HG03139 (cell line): ENCODE data around the gene TNFRSF18.

Experiments used
- ATAC-seq: cut with Tn5 transposase; IDR thresholded peaks from one replicate; pipeline ENCODE4 v1.9.1; 2021; ENCODE audit not compliant: unreplicated experiment

Gene TNFRSF18

DNA sequence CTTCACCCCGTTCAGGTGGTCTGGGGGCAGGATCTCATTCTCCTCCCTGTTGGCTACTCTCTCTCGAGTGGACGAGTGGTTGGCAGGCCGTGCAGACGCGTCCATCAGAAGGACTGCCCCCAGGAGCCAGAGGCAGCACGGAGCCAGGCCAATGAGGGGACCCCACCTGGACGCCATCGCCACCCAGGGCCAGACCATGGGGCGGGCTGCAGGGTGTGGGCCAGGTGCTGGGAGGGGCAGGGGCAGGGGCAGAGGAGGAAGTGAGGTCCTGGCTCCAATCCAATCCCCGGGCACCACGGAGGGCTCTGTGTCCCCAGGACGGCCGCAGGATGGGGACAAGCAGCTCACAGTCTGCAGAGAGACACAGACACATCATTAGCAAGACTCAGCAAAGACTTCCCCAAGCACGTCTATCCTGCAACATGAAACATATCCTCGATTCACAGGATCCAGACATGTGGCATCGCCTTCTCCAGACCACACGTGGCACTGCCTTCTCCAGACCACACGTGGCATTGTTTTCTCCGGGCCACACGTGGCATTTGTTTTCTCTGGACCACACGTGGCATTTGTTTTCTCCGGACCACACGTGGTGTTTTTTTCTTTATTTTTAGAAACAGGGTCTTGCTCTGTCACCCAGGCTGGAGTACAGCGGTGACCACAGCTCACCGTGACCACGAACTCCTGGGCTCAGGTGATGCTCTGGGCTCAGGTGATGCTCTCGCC, 22.4 kb upstream of the TNFRSF18 start:
- ATAC-seq, result no peak

DNA sequence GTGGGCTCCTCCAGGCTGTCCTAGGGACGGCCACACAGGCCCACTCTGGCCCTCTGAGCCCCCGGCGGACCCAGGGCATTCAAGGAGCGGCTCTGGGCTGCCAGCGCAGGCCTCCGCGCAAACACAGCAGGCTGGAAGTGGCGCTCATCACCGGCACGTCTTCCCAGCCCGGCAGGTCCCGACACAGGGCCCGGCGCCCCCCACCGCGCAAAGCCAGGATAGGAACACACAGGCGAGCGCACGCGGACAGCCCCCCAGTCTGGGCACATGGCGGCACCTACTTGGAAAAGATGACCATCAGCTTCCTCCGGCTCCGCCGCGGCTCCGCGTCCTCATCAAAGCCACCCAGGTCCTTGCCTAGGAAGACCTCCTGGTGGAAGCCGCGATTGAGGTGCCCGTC, 21.8 kb upstream of the TNFRSF18 start:
- no peak for ATAC-seq

DNA sequence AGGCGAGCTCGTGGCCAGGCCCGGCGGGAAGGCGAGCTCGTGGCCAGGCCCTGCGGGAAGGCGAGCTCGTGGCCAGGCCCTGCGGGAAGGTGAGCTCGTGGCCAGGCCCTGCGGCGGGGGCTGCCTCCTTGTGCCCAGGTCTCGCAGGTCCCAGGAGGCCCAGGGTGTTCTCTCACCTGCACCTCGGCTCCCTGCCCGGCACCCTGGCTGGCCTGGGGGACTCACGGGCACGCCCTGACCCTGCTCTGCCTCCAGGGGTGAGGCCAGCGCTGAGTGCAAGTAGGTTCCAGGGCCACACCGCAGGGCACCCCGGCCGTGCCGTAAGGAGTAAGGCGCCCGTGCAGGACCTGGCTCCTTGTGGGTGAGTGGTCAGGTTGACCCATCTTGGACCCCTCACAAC, 21.0 kb upstream of the TNFRSF18 start:
- ATAC-seq, result no peak

DNA sequence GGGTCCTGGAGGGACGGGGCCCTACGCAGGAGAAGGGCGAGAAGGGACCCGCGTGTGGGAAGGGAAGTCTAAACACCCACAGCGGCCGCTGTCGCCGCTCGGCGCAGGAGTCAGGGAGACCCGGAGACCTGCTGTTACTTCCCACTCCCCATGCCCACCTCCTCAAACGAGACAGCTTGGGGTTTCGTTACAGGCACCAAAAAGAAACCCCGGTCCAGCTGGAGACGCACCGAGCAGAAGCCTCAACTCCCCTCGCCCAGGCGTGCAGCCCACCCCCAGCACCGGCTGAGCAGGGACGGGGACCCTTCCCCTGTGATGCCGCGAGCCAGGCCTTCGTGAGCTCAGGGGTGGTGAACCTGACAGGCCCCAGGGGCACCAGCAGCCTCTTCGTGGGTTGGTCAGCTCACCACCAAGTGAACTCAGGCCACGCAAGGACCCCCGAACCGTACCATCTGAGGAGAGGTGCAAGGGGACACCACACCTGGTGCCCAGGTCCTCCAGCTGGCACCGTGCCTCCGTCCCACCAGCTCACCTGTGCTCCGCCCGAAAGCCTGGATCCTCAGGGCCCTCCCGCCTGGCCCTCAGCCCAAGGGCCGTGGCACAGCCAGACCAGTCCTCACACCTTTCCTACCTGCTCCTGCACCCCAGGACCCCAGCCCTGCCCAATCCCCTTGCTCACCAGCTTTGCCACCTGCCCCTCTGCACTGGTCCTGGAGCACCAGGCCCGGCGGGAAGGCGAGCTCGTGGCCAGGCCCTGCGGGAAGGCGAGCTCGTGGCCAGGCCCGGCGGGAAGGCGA, 20.4 kb upstream of the TNFRSF18 start:
- no peak for ATAC-seq

DNA sequence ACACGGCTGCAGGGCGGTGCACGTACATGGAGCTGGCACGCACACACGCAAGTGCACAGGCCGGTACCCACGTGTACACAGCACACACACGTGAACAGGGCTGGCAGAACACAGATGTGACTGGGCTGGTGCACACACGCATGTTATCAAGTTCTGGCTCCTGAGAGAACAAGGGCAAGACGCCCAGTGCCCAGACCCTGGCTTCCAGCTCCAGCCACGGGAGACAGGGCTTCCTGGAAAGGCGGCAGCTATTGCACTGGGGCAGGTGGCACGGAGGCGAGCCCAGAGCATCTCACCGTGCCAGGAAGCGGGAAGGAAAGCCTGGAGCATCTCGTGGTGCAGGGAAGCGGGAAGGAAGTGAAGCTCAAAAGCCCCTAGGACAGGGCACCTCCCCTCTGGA, 19.5 kb upstream of the TNFRSF18 start:
- ATAC-seq, result no peak

DNA sequence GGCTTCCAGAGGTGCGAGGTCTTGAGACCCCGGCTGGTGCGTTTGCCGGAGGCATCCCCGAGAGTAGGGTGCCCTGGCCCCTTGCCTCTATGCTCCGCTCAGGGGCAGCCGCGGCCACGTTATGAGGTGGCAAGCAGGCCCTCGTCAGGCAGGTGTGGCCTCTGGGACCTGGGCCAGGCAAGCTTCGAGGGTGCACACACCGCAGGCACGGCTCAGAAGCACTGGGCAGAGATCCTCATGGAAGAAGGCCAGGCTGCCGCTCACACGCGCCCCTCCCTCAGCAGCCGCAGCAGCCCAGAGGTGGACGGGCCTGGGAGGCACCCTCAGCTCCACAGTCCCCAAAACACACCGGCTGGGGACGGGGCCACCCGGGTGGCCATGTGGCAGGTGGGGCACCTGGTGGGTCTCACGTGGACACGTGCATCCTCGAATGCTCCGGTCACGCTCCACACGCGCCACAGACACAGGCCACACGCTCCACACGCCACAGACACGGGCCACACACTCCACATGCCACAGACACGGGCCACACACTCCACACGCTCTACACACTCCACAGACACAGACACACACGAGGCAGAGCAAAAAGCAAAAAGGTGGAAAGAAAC, 18.9 kb upstream of the TNFRSF18 start:
- no peak for ATAC-seq

DNA sequence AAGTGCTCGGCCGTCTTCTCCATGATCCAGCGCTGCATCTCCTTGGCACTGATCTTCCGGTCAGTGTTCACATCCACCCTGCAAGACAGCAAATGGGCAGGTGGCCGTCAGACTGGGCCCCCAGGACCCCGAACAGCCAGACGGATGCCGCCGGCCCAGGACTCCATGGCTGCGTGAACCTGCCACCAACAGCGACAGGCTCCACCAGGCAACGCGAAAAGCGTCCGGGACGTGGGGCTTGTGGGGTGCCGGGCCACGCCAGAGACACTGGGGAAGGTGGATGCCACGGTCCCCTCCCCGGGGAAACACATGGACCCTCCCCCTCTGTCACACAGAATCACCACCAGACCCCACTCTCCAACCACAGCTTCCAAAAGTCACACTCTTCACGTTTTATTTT, 17.5 kb upstream of the TNFRSF18 start:
- ATAC-seq, result no peak

DNA sequence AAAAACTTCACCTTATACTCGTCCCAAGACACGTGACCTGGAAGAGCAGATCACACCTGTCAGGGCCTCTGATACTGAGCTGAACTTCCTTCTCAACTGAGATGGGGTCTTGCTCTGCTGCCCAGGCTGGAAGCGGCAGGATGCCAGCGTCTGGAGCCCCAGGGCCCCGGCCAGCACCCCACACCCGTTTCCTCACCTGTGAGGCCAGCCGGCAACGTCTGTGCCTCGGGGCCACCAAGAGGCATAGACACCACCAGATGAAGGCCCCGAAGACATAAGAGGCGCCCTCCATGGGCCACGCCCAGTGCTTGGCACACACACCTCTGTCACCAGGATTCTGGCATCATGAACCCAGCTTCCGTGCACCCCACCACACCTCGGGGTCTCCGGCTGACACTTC, 16.9 kb upstream of the TNFRSF18 start:
- ATAC-seq, result no peak

DNA sequence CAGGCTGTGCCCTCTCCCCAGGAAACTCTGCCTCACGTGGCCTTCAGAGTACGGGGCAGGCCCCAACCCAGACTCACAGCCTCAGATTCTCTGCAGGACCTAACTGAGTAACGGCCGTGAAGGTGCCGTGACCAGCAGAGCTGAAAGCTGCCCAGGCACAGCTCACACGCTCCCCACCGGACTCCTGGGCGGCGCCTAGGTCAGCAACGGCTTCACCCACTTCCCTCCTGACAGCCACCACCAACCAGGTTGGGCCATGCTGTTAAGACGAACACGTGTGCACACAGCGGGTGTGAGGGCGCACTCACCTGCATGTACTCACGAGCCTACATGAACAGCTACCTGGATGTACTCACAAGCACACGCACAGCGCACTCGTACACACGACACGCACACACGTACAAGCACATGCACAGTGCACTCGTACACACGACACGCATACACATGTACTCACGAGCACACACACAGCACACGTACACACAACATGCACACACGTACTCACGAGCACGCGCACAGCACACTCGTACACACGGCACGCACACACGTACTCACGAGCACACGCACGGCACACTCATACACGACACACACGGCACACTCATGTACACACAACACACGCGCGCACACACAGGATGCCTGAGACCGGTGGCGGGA, 16.3 kb upstream of the TNFRSF18 start:
- ATAC-seq, result no peak

DNA sequence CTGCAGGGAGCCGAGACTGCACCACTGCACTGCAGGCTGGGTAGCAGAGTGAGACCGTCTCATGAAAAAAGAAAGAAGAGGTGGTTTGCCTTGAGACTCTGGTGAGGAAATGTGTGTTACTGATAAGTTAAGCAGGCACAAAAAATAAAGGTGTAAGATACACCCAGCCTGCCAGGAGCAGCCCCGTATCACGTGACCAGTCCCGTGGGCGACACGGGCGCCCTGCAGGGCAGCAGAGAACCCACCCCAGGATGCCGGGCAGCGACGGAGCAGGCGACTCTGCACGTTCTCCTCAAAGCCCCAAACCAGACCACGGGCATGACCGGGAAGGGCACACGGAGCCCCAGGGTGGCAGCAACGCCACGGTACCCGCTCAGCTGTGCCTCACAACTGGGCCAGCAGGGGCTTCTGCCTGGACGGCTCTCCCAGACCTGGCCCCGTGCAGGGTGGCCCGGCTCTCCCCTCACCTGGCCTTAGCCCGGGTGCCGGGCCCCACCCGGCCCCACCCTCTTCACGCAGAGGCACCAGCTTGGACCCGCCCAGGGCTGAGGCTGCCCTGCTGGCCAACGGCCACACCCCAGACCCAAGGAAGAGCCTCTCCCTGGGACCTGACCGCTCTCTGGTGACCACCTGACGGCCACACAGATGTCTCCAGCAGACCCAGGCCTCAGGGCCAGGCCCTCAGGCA, 15.6 kb upstream of the TNFRSF18 start:
- ATAC-seq, result no peak

DNA sequence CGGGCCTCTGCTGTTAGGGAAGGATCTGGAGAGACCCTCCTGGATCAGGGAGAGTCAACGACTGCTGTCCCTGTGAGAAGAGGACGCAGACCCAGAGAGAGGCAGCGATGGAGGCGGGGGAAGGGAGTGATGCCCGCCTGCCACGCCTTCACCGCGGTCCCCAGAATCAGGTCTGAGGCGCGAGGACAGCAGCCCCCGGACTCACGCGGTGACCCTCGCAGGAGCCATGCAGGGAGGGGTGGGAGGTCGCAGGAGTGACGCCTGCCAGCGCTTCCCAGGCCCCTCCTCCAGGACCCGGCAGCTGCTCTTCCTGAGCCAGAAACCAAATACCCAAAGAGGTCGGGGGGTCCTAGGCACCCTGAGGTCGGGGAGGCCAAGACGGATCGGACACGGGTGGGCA, 13.8 kb upstream of the TNFRSF18 start:
- no peak for ATAC-seq

DNA sequence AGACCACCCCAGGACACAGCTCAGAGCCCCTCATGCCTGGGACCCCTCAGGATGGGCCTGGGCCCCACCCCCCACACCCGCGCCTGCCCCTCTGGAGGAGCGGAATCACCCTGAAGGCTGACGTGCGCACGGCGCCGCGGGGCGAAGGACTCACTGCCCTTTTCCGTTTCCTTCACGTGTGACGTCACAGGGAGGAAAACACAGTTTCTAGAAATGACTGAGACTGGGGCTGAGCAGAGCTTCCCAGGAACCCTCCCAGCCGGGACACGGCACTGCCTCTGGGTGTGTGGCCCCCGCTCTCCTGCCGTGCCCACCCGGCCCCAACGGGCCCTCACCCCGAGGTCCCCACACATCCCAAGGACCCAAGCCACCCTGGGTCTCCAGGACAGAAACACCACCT, 12.9 kb upstream of the TNFRSF18 start:
- ATAC-seq, result no peak

DNA sequence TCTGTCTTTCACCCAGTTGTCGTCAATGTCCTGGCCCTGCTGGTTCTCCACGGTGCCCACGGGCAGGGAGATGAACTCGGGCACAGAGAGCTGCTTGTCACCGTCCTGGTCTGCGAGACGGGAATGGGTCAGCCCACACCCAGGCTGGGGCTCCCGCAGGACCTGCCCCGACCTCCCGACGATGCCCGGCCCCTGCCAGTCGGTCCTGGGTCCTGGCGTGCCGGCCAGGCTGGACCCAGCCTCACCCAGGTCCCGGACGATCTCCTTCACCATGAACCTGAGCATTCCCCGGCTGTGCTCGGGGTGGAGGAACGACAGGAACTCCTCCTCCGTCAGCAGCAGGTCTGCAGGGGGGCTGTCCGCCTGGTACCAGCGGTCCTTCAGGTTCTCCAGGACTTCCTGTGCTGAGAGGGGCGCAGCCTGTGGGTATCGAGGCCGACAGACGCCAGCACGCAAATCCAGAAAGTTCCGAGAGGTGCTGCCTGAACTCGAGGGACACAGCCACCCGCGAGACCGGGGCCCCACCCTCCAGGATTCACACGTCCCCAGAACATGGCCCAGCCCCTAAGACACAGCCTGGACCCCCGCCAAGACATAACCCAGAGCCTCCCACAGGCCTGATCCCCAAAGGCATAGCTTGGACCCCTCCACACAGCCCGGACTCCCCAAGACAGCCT, 12.3 kb upstream of the TNFRSF18 start:
- ATAC-seq, result no peak

DNA sequence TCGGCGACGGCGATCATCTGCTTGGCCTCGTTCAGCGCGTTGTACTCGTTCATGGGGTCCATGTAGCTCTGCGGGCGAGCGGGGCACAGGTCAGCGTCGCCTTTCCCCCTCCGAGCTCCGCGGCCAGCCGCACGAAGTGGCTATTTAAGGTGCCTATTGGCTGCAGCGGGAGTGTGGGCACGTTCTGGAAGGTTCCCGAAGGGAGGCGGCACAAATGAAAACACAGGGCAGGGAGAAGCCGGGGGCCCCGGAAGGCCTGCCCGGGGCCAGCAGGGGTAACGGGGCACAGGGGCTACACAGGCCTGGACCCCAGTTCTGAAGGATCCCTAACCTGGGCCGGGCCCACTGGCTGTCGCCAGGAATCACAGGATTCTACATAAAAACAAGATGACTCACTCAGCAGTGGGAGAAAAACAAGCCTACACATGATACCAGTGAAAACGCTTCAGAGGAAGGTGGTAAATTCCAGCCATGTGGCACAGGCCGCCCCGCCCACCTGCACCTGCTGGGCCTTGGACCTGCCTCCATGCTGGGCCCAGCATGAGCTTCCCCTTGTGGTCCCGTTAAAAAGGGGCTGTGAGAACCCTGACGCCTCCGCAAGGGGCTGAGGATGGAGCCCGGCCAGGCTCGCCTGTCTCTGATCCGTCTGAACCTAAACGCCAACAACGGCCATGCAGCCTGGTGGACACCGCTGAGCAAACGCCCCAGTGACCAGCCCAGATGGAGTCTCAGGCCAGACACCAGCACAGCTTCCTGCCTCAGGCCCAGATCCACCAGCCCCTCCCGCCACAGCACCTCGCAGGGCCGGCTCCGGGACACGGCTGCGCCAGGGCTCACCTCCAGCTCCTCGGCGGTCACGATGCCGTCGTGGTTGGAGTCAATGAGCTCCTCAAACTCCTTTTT, 11.5 kb upstream of the TNFRSF18 start:
- no peak for ATAC-seq

DNA sequence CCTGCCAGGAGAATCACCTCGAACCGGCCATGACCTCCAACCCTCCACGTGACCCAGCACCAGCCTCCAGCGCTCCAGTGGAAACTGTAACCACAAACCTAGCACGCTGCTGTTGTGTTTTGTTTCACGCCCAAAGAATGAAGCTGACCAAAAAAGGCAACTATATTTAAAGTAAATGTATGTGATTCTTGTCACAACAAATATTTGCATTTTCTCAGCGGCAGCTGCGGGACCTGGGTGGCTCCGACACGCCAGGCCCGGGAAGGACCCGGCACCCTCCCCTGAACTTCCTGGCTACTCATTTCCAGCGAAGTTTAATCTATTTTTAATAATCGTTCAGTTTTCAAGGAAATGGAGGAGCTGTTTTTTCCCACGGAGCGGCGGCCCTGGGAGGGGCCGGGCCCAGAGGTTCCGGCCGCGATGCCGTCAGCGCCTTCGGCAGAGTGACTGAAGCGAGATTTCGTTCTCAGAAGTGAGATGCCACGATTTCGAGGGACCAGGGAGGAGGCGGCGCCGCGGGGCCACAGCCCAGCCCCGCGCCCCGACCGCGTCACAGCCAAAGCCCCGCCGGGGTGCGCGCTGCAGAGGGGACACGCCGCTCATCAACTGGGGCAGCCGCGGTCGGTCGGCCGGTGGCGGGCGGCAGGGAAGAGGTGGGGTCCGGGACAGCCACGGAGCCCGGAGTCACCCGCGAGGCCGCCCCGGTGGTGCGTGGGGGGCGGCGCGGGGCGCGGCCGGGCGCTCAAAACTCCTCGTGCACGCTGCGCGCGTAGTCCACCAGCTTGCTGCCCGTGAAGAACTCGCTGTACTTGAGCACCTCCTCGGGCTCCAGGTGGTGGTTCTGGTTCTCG, 10.6 kb upstream of the TNFRSF18 start:
- no peak for ATAC-seq

DNA sequence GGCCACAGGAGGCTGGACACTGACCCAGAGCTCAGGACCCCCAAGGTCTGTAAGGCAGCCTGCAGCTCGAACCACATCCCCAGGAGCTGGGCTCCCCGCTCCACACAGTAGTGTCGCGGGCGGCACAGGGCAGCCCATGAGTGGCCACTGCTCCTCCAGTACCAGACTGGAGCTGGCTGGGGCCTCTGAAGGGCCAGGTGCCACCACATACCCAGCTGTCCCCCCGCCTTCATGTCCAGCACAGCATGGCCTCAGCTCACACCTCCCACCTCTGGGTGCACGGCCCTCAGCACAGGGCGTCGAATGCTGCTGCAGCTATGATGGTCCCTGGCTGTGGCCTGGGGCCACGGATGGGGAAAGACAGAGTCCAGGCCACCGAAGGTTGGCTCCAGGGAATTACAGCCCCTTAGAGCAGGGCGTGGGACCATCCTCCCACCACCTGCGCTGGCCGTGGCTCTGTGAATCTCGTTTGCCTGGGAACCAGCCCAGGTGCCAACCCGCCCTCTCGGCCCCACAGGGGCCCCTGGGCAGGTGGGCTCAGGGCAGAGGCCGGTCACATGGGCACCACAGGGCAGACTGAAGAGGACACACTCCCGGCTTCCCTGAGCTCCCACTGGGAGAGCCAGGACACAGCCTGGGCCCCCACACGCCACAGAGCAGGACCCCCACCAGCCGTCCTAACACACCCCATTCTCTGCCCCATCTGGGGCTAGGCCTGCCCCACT, 9.7 kb upstream of the TNFRSF18 start:
- ATAC-seq, result no peak

DNA sequence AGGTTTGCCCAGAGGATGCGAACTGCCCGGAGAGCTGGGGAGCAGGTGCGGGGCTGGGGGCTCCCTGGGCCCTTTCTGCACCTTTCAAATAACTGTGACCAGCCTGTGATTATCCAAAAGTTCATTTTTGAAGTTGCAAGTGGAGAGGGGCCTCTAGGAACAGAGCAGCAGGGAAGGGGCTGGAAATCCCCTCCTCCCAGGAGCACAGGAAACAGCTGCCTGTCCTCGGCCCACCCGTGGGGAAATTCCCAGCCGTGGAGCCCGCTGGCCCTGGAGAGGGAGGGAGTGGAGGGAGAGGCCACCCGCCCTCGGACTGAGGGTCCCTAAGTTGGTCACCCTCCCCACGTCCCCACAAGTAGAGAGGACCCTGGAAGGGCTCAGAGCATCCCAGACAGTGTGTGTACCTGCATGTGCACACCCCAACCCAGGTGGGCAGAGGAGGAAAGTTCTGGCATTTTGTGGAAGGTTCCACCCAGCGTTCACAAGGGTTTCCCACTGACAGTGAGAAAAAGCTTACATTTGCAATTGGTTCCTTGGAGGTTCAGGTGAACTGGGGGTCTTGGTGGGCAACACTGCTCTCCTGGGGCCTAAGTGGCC, 8.8 kb upstream of the TNFRSF18 start:
- no peak for ATAC-seq
